ENCODE measurements around the gene UCP3.
A peak's percentile ranks its signal among the peaks of the same experiment; 100 is the strongest.

The UCP3 gene

GRCh38 chr11:74024261-74025029 lies 15.6 kb upstream of the UCP3 start:
- peak; percentile 47; the same call in 1 of the 2 replicates for TF ChIP-seq NFIC (IDR thresholded peaks at IDR 0.05)
- TF ChIP-seq USF1 (IDR thresholded peaks at IDR 0.05): no peak

- TF ChIP-seq USF1 (IDR thresholded peaks at IDR 0.05) (no peak), TAF1 (IDR thresholded peaks at IDR 0.05; ENCODE audit: low read depth) (no peak), TEAD4 (IDR thresholded peaks at IDR 0.05) (no peak), REST (IDR thresholded peaks at IDR 0.05; ENCODE audit: low read depth) (no peak), CREB1 (IDR thresholded peaks at IDR 0.05; ENCODE audit: low read depth) (no peak), EGR1 (IDR thresholded peaks at IDR 0.05) (no peak), FOXM1 (IDR thresholded peaks at IDR 0.05; ENCODE audit: borderline replicate concordance, low read depth) (no peak), ZBTB7A (IDR thresholded peaks at IDR 0.05; ENCODE audit: low read depth) (no peak), MAX (IDR thresholded peaks at IDR 0.05) (no peak), YY1 (IDR thresholded peaks at IDR 0.05; ENCODE audit: low read depth) (no peak), RAD21 (IDR thresholded peaks at IDR 0.05; ENCODE audit: low read depth) (no peak), EP300 (IDR thresholded peaks at IDR 0.05; ENCODE audit: borderline replicate concordance) (no peak), CEBPB (IDR thresholded peaks at IDR 0.05) (no peak), NFIC (IDR thresholded peaks at IDR 0.05) (no peak), TCF12 (IDR thresholded peaks at IDR 0.05; ENCODE audit: low read depth) (no peak)
Measured at GRCh38 chr11:74023276-74023675, 14.4 kb upstream of the UCP3 start.

- TF ChIP-seq TCF12 (IDR thresholded peaks at IDR 0.05; ENCODE audit: low read depth): no peak
- no peak for TF ChIP-seq EP300 (IDR thresholded peaks at IDR 0.05; ENCODE audit: borderline replicate concordance)
- TF ChIP-seq FOXM1 (IDR thresholded peaks at IDR 0.05; ENCODE audit: borderline replicate concordance, low read depth): no peak
- TF ChIP-seq RAD21 (IDR thresholded peaks at IDR 0.05; ENCODE audit: low read depth): no peak
Measured at GRCh38 chr11:74022546-74022945, 13.7 kb upstream of the UCP3 start.

- TF ChIP-seq CREB1 (IDR thresholded peaks at IDR 0.05; ENCODE audit: low read depth) (no peak), ZBTB7A (IDR thresholded peaks at IDR 0.05; ENCODE audit: low read depth) (no peak), USF1 (IDR thresholded peaks at IDR 0.05) (no peak), EP300 (IDR thresholded peaks at IDR 0.05; ENCODE audit: borderline replicate concordance) (no peak), YY1 (IDR thresholded peaks at IDR 0.05; ENCODE audit: low read depth) (no peak), EGR1 (IDR thresholded peaks at IDR 0.05) (no peak), TAF1 (IDR thresholded peaks at IDR 0.05; ENCODE audit: low read depth) (no peak), CEBPB (IDR thresholded peaks at IDR 0.05) (no peak), RAD21 (IDR thresholded peaks at IDR 0.05; ENCODE audit: low read depth) (no peak), MAX (IDR thresholded peaks at IDR 0.05) (no peak), FOXM1 (IDR thresholded peaks at IDR 0.05; ENCODE audit: borderline replicate concordance, low read depth) (no peak), REST (IDR thresholded peaks at IDR 0.05; ENCODE audit: low read depth) (no peak), NFIC (IDR thresholded peaks at IDR 0.05) (no peak), TEAD4 (IDR thresholded peaks at IDR 0.05) (no peak), TCF12 (IDR thresholded peaks at IDR 0.05; ENCODE audit: low read depth) (no peak)
Measured at GRCh38 chr11:74021998-74022397, 13.1 kb upstream of the UCP3 start.

- TF ChIP-seq EP300 (IDR thresholded peaks at IDR 0.05; ENCODE audit: borderline replicate concordance): no peak
- TF ChIP-seq RAD21 (IDR thresholded peaks at IDR 0.05; ENCODE audit: low read depth): no peak
- TF ChIP-seq FOXM1 (IDR thresholded peaks at IDR 0.05; ENCODE audit: borderline replicate concordance, low read depth): no peak
- TF ChIP-seq TAF1 (IDR thresholded peaks at IDR 0.05; ENCODE audit: low read depth): no peak
- TF ChIP-seq YY1 (IDR thresholded peaks at IDR 0.05; ENCODE audit: low read depth): no peak
- TF ChIP-seq ZBTB7A (IDR thresholded peaks at IDR 0.05; ENCODE audit: low read depth): no peak
- TF ChIP-seq TCF12 (IDR thresholded peaks at IDR 0.05; ENCODE audit: low read depth): no peak
- TF ChIP-seq CEBPB (IDR thresholded peaks at IDR 0.05): no peak
- TF ChIP-seq REST (IDR thresholded peaks at IDR 0.05; ENCODE audit: low read depth): no peak
- no peak for TF ChIP-seq EGR1 (IDR thresholded peaks at IDR 0.05)
- TF ChIP-seq NFIC (IDR thresholded peaks at IDR 0.05): no peak
- no peak for TF ChIP-seq USF1 (IDR thresholded peaks at IDR 0.05)
- no peak for TF ChIP-seq MAX (IDR thresholded peaks at IDR 0.05)
- TF ChIP-seq CREB1 (IDR thresholded peaks at IDR 0.05; ENCODE audit: low read depth): no peak
Measured at GRCh38 chr11:74020539-74020938, 11.7 kb upstream of the UCP3 start.
